SU-DHL-6 (cell line): ENCODE data around the gene NTN4.

Experiments
- CTCF ChIP-seq: fragments of 200-600 bp; sonication (generic); IDR thresholded peaks from one replicate; pipeline ENCODE4 v1.5.1; 2017; ENCODE audit warnings: antibody characterized with exemption, mild to moderate bottlenecking, low read length, moderate library complexity; ENCODE audit not compliant: insufficient read depth, poor library complexity, severe bottlenecking
- EZH2phosphoT487 ChIP-seq: fragments of 200-600 bp; sonication (generic), shearing (Covaris generic); conservative IDR thresholded peaks from 2 replicates; pipeline ENCODE4 v1.6.1; 2018; ENCODE audit warnings: mild to moderate bottlenecking, antibody characterized with exemption, low read length, moderate library complexity, mixed read lengths

GRCh38 chr12:95715177-95715576, 75.4 kb downstream of the NTN4 start:
- TF ChIP-seq CTCF (no peak), EZH2phosphoT487 (no peak)
